Left lung (tissue), 10 donors: Measurements from ENCODE around the gene OR9A2. TPM values are rescaled to one million over a fixed set of nuclear protein-coding genes. Genes with fewer than 3 reads are reported as not detected.

Source experiments
- ATAC-seq: fragments of 200-7000 bp; cut with Tn5 transposase; one replicate; pipeline ENCODE4 v1.9.1; 2020; ENCODE audit warnings: moderate library complexity
- DNase-seq, 4 donors: peaks; one replicate each; pipeline ENCODE4 v3.0.0-alpha.2; 2013 to 2020
- H3K27ac ChIP-seq, 2 donors: fragments of 200-600 bp; sonication (generic) in 1 of 2; one replicate each; pipeline versions ENCODE4 v1.5.0 to v1.8.0; 2020 to 2021
- H3K27me3 ChIP-seq, 2 donors: fragments of 200-600 bp; sonication (generic) in 1 of 2; one replicate each; pipeline versions ENCODE4 v1.5.0 to v1.8.0; 2020 to 2021
- H3K36me3 ChIP-seq, 2 donors: fragments of 200-600 bp; sonication (generic) in 1 of 2; one replicate each; pipeline versions ENCODE4 v1.5.0 to v1.8.0; 2020 to 2021
- H3K4me1 ChIP-seq, 2 donors: fragments of 200-600 bp; one replicate each; pipeline ENCODE4 v1.8.0; 2021
- H3K4me3 ChIP-seq, 2 donors: fragments of 200-600 bp; sonication (generic) in 1 of 2; one replicate each; pipeline versions ENCODE4 v1.5.0 to v1.8.0; 2020 to 2021; ENCODE audit warnings: mild to moderate bottlenecking in 1 of 2
- H3K9me3 ChIP-seq, 2 donors: fragments of 200-600 bp; sonication (generic) in 1 of 2; one replicate each; pipeline versions ENCODE4 v1.5.0 to v1.8.0; 2020 to 2021
- CTCF ChIP-seq, 2 donors: fragments of 200-600 bp; sonication (generic) in 1 of 2; IDR thresholded peaks; one replicate each; pipeline versions ENCODE4 v1.5.0 to v1.8.0; 2021; ENCODE audit warnings: antibody characterized with exemption in 2 of 2
- intact Hi-C, 2 donors: fragments of 100-400 bp; cut with DNase I; formaldehyde crosslinking; loops; one replicate each; pipeline versions ENCODE4 v1.11.2 to v1.14.2; 2022
- polyA plus RNA-seq, 6 donors: library from polyadenylated mRNA; unstranded; fragments of 120-200 nt; gene quantifications; one replicate each; pipeline ENCODE4 v1.2.1, GENCODE V29; 2013; ENCODE audit not compliant: insufficient read length in 6 of 6
- total RNA-seq, 2 donors: library from RNA; stranded (reverse); fragmentation: NEBNext Ultra II Directional; extraction: Animal tissue kit (Norgen Biotek cat#: 25700); gene quantifications; one replicate each; pipeline ENCODE4 v1.2.1, GENCODE V29; 2021
- donor health status: DM: no; HTN: yes; CAD: no.
- donor health status: DM: no; HTN: no; CAD: no.

The OR9A2 gene
- total and polyA plus RNA-seq, 8 donors = not detected

GRCh38 chr7:143042790-143043271 lies 15.9 kb upstream of the OR9A2 start:
- Histone ChIP-seq H3K36me3 (no peaks in the 10 kb centered on the region), H3K27ac (no peak overlapping the region), H3K4me1 (peaks cover 0 to 3% of the 10 kb centered on the region in 2 donors), H3K9me3 (no peaks in the 10 kb centered on the region), H3K27me3 (no peaks in the 10 kb centered on the region), H3K4me3 (no peak overlapping the region)
- DNase-seq (no peak), ATAC-seq (no peak)
- TF ChIP-seq CTCF (IDR thresholded peaks at IDR 0.05) = no peak
- intact Hi-C loops = no loop called here

GRCh38 chr7:143042159-143042789 lies 15.3 kb upstream of the OR9A2 start:
- Histone ChIP-seq H3K4me1 (peaks cover 0 to 3% of the 10 kb centered on the region in 2 donors), H3K27ac (no peak overlapping the region), H3K36me3 (no peaks in the 10 kb centered on the region), H3K4me3 (no peak overlapping the region), H3K27me3 (no peaks in the 10 kb centered on the region), H3K9me3 (no peaks in the 10 kb centered on the region)
- DNase-seq (no peak), ATAC-seq (no peak)
- intact Hi-C loops = no loop called here
- TF ChIP-seq CTCF (IDR thresholded peaks at IDR 0.05) = no peak

GRCh38 chr7:143041346-143041745 lies 14.4 kb upstream of the OR9A2 start:
- DNase-seq (no peak), ATAC-seq (no peak)
- H3K4me1 ChIP-seq = no peaks in the 10 kb centered on the region
- peaks cover 0 to 3% of the 10 kb centered on the region in 2 donors for H3K9me3 ChIP-seq
- H3K36me3 ChIP-seq = no peaks in the 10 kb centered on the region
- intact Hi-C loops = no loop called here
- H3K4me3 ChIP-seq = no peak overlapping the region
- no peaks in the 10 kb centered on the region for H3K27me3 ChIP-seq
- no peak overlapping the region for H3K27ac ChIP-seq
- no peak for TF ChIP-seq CTCF (IDR thresholded peaks at IDR 0.05)

GRCh38 chr7:143040209-143040715 lies 13.3 kb upstream of the OR9A2 start:
- TF ChIP-seq CTCF (IDR thresholded peaks at IDR 0.05) = no peak
- H3K9me3 ChIP-seq = peaks cover 0 to 4% of the 10 kb centered on the region in 2 donors
- no peak overlapping the region for H3K27ac ChIP-seq
- H3K4me3 ChIP-seq = no peak overlapping the region
- H3K4me1 ChIP-seq = no peaks in the 10 kb centered on the region
- intact Hi-C loops = no loop called here
- H3K36me3 ChIP-seq = no peaks in the 10 kb centered on the region
- H3K27me3 ChIP-seq = no peaks in the 10 kb centered on the region
- no peak for DNase-seq
- ATAC-seq = no peak

GRCh38 chr7:143038635-143039034 lies 11.7 kb upstream of the OR9A2 start:
- no peak for TF ChIP-seq CTCF (IDR thresholded peaks at IDR 0.05)

More at GRCh38 chr7:143038635-143039034, 11.7 kb upstream of the OR9A2 start:
- no peaks in the 10 kb centered on the region for H3K4me1 ChIP-seq
- no peak for ATAC-seq
- intact Hi-C loops = no loop called here
- no peak for DNase-seq
- no peaks in the 10 kb centered on the region for H3K27me3 ChIP-seq
- peaks cover 0 to 9% of the 10 kb centered on the region in 2 donors for H3K9me3 ChIP-seq
- no peak overlapping the region for H3K27ac ChIP-seq
- no peak overlapping the region for H3K4me3 ChIP-seq
- H3K36me3 ChIP-seq = no peaks in the 10 kb centered on the region
